Colonic mucosa (tissue), 4 donors: ENCODE results near the gene UBR7. TPM values are rescaled to one million over a fixed set of nuclear protein-coding genes. Genes with fewer than 3 reads are reported as not detected.

Experiments used
- DNase-seq: peaks from one replicate; pipeline ENCODE4 v3.0.0-alpha.2; 2020
- H3K27ac ChIP-seq: fragments of 200-600 bp; one replicate; pipeline ENCODE4 v1.8.0; 2021
- H3K27me3 ChIP-seq: fragments of 200-600 bp; one replicate; pipeline ENCODE4 v1.8.0; 2021
- H3K36me3 ChIP-seq: fragments of 200-600 bp; one replicate; pipeline ENCODE4 v1.8.0; 2021
- H3K4me1 ChIP-seq: fragments of 200-600 bp; one replicate; pipeline ENCODE4 v1.8.0; 2021; ENCODE audit warnings: mild to moderate bottlenecking
- H3K4me3 ChIP-seq: fragments of 200-600 bp; one replicate; pipeline ENCODE4 v1.8.0; 2021
- H3K9ac ChIP-seq, 2 donors: one replicate each; pipeline ENCODE4 v1.7.0; 2013; ENCODE audit warnings: control low read depth in 2 of 2, low read depth in 2 of 2, low read length in 2 of 2
- H3K9me3 ChIP-seq: fragments of 200-600 bp; one replicate; pipeline ENCODE4 v1.8.0; 2021
- CTCF ChIP-seq: fragments of 200-600 bp; IDR thresholded peaks from one replicate; pipeline ENCODE4 v1.8.0; 2022; ENCODE audit warnings: antibody characterized with exemption, mild to moderate bottlenecking
- intact Hi-C: fragments of 100-400 bp; cut with DNase I; formaldehyde crosslinking; loops from one replicate; pipeline ENCODE4 v1.14.1; 2022
- total RNA-seq, 2 donors: library from RNA; stranded (reverse); fragmentation: NEBNext Ultra II Directional in 1 of 2; extraction: Animal tissue kit (Norgen Biotek cat#: 25700) in 1 of 2; gene quantifications; one replicate each; pipeline ENCODE4 v1.2.1, GENCODE V29; 2021
- donor health status: healthy.
- donor health status: DM: no; HTN: no; CAD: no.
- donor health status: DM: no; HTN: no; CAD: no.

Gene UBR7
- total RNA-seq, 2 donors from 2014 or later, result 22.4 to 35.5 TPM

GRCh38 chr14:93239869-93240677 is 33.0 kb downstream of the UBR7 start:
- Histone ChIP-seq H3K9me3 (no peaks in the 10 kb centered on the region), H3K27ac (no peak overlapping the region), H3K27me3 (no peaks in the 10 kb centered on the region), H3K9ac (no peak overlapping the region), H3K4me3 (no peak overlapping the region), H3K4me1 (no peaks in the 10 kb centered on the region), H3K36me3 (no peaks in the 10 kb centered on the region)
- intact Hi-C loops, result no loop called here
- no peak for TF ChIP-seq CTCF
- DNase-seq, result no peak

- Histone ChIP-seq H3K9ac (no peak overlapping the region), H3K9me3 (no peaks in the 10 kb centered on the region), H3K4me3 (no peak overlapping the region), H3K27me3 (no peaks in the 10 kb centered on the region), H3K4me1 (no peaks in the 10 kb centered on the region), H3K36me3 (no peaks in the 10 kb centered on the region), H3K27ac (no peak overlapping the region)
- DNase-seq, result no peak
- intact Hi-C loops, result no loop called here
- TF ChIP-seq CTCF, result no peak
Observed at GRCh38 chr14:93240678-93241000, 33.6 kb downstream of the UBR7 start.

GRCh38 chr14:93245764-93246420 is 38.8 kb downstream of the UBR7 start:
- no peak overlapping the region for H3K27ac ChIP-seq
- intact Hi-C loops, result no loop called here
- no peaks in the 10 kb centered on the region for H3K9me3 ChIP-seq
- DNase-seq, result no peak
- H3K36me3 ChIP-seq, result no peaks in the 10 kb centered on the region
- no peaks in the 10 kb centered on the region for H3K4me1 ChIP-seq
- no peak overlapping the region for H3K4me3 ChIP-seq
- no peaks in the 10 kb centered on the region for H3K27me3 ChIP-seq
- TF ChIP-seq CTCF, result no peak
- H3K9ac ChIP-seq, result no peak overlapping the region

- no peak for DNase-seq
- no peaks in the 10 kb centered on the region for H3K36me3 ChIP-seq
- H3K27me3 ChIP-seq, result no peaks in the 10 kb centered on the region
- H3K4me3 ChIP-seq, result no peak overlapping the region
- no peak overlapping the region for H3K27ac ChIP-seq
- no peak overlapping the region for H3K9ac ChIP-seq
- H3K9me3 ChIP-seq, result no peaks in the 10 kb centered on the region
- TF ChIP-seq CTCF, result no peak
- no peaks in the 10 kb centered on the region for H3K4me1 ChIP-seq
- intact Hi-C loops, result no loop called here
Observed at GRCh38 chr14:93246534-93246933, 39.5 kb downstream of the UBR7 start.

- Histone ChIP-seq H3K4me1 (no peaks in the 10 kb centered on the region), H3K27ac (no peak overlapping the region), H3K27me3 (no peaks in the 10 kb centered on the region), H3K9me3 (no peaks in the 10 kb centered on the region), H3K9ac (no peak overlapping the region), H3K4me3 (no peak overlapping the region), H3K36me3 (no peaks in the 10 kb centered on the region)
- no peak for DNase-seq
- intact Hi-C loops, result no loop called here
- no peak for TF ChIP-seq CTCF
Observed at GRCh38 chr14:93249128-93249831, 42.2 kb downstream of the UBR7 start.
